C4-2B (cell line): ENCODE data around the gene LIMS1.

Source experiments
- CTCF ChIP-seq: fragments of 450-650 bp; conservative IDR thresholded peaks from 2 replicates; pipeline ENCODE4 v1.5.1; 2017; ENCODE audit warnings: mild to moderate bottlenecking
- ZFX ChIP-seq: fragments of 450-650 bp; IDR thresholded peaks from 2 replicates; pipeline ENCODE4 v1.6.1; 2017

- TF ChIP-seq CTCF (no peak), ZFX (no peak)
These were observed 78.4 kb downstream of the LIMS1 start for GRCh38 chr2:108612514-108613183.
